OCI-LY7 (cell line): ENCODE results near the gene FRMD5. TPM values are rescaled to one million over a fixed set of nuclear protein-coding genes. Genes with fewer than 3 reads are reported as not detected.

Source experiments
- BruUV-seq: library from RNA; stranded (reverse); fragments of 400-500 nt; replicated peaks from 2 replicates; lab custom pipeline; 2021; lab: Mats Ljungman, UMichigan
- CTCF ChIA-PET: fragments of 300-600 bp; sonication (Branson Sonifier 250); formaldehyde crosslinking; loops from one replicate; lab custom pipeline; 2022; ENCODE audit warnings: antibody characterized with exemption; ENCODE audit not compliant: unreplicated experiment; lab: Charles Lee
- POLR2A ChIA-PET: fragments of 300-600 bp; sonication (Branson Sonifier 250); formaldehyde crosslinking; loops from one replicate; lab custom pipeline; 2022; ENCODE audit warnings: antibody characterized with exemption; lab: Charles Lee
- DNase-seq: peaks from one replicate; pipeline ENCODE4 v3.0.0-alpha.2; 2015; ENCODE audit warnings: low spot score
- H2AFZ ChIP-seq: fragments of 200-600 bp; sonication (generic), shearing (Covaris generic); 2 replicates; pipeline ENCODE4 v1.6.1; 2014; ENCODE audit warnings: mild to moderate bottlenecking, antibody characterized with exemption, low read length, moderate library complexity
- H3K27ac ChIP-seq: fragments of 200-600 bp; sonication (generic); 2 replicates; pipeline ENCODE4 v1.5.1; 2014; ENCODE audit warnings: mixed run types, low read depth, mild to moderate bottlenecking, moderate library complexity, low read length, inconsistent platforms; ENCODE audit not compliant: poor library complexity, severe bottlenecking
- H3K36me3 ChIP-seq: fragments of 200-600 bp; sonication (generic); 2 replicates; pipeline ENCODE4 v1.6.1; 2014; ENCODE audit warnings: mild to moderate bottlenecking, antibody characterized with exemption, low read length, moderate library complexity, mixed read lengths; ENCODE audit not compliant: insufficient read depth
- H3K4me1 ChIP-seq: fragments of 200-600 bp; sonication (generic); 2 replicates; pipeline ENCODE4 v1.5.1; 2014; ENCODE audit warnings: mild to moderate bottlenecking, low read length; ENCODE audit not compliant: insufficient read depth, poor library complexity, severe bottlenecking
- H3K4me2 ChIP-seq: fragments of 200-600 bp; sonication (generic); 2 replicates; pipeline ENCODE4 v1.6.1; 2014; ENCODE audit warnings: mild to moderate bottlenecking, low read length
- H3K4me3 ChIP-seq: fragments of 200-600 bp; sonication (generic); 2 replicates; pipeline ENCODE4 v1.5.1; 2014; ENCODE audit warnings: mild to moderate bottlenecking, low read depth, low read length; ENCODE audit not compliant: poor library complexity, severe bottlenecking
- H3K79me2 ChIP-seq: fragments of 200-600 bp; sonication (generic); 2 replicates; pipeline ENCODE4 v1.6.1; 2016; ENCODE audit warnings: low read depth, mild to moderate bottlenecking, low read length, moderate library complexity, mixed read lengths; ENCODE audit not compliant: insufficient read depth
- H3K9me2 ChIP-seq: fragments of 200-600 bp; sonication (generic); 2 replicates; pipeline ENCODE4 v1.6.1; 2016; ENCODE audit warnings: mild to moderate bottlenecking, low read length, mixed read lengths; ENCODE audit not compliant: insufficient read depth
- H3K9me3 ChIP-seq: fragments of 200-600 bp; sonication (generic); 2 replicates; pipeline ENCODE4 v1.6.1; 2014; ENCODE audit warnings: mild to moderate bottlenecking, mixed run types, low read length, mixed read lengths
- H4K20me1 ChIP-seq: fragments of 200-600 bp; sonication (generic); 2 replicates; pipeline ENCODE4 v1.6.1; 2014; ENCODE audit warnings: mild to moderate bottlenecking, antibody characterized with exemption, low read length, moderate library complexity, mixed read lengths; ENCODE audit not compliant: insufficient read depth
- CTCF ChIP-seq: fragments of 200-600 bp; sonication (generic); conservative IDR thresholded peaks from 2 replicates; pipeline ENCODE4 v1.5.1; 2014; ENCODE audit warnings: mild to moderate bottlenecking, antibody characterized with exemption, low read length, moderate library complexity, mixed read lengths
- EZH2phosphoT487 ChIP-seq: fragments of 200-600 bp; sonication (generic); IDR thresholded peaks from 2 replicates; pipeline ENCODE4 v1.6.1; 2018; ENCODE audit warnings: low read depth, borderline replicate concordance, mild to moderate bottlenecking, mixed run types, antibody characterized with exemption, low read length, moderate library complexity, mixed read lengths
- intact Hi-C: fragments of 100-400 bp; cut with micrococcal nuclease; formaldehyde crosslinking; loops from one replicate; pipeline ENCODE4 v1.10.0; 2022; ENCODE audit not compliant: unreplicated experiment
- total RNA-seq, 2 experiments: library from RNA; depleted of rRNA in 1 of 2; stranded (reverse); fragments of >200 nt in 1 of 2; shearing (Covaris generic) in 1 of 2; gene quantifications; 2 replicates each; pipeline ENCODE4 v1.2.3, GENCODE V29; 2014 to 2022

Gene FRMD5
- total RNA-seq, 2 experiments from 2014 or later = not detected

- no TSS peak for BruUV-seq
Observed at GRCh38 chr15:43879386-43880355, 315.4 kb downstream of the FRMD5 start.

GRCh38 chr15:43878446-43878845 is 316.6 kb downstream of the FRMD5 start:
- H3K79me2 ChIP-seq = no peaks in the 10 kb centered on the region
- BruUV-seq = no TSS peak

More at GRCh38 chr15:43879386-43880355, 315.4 kb downstream of the FRMD5 start:
- no peak for DNase-seq
- no peak overlapping the region for H2AFZ ChIP-seq
- H3K4me2 ChIP-seq = no peak overlapping the region
- CTCF ChIA-PET = no interaction called here
- intact Hi-C loops = no loop called here
- H3K4me3 ChIP-seq = no peak overlapping the region
- H4K20me1 ChIP-seq = no peaks in the 10 kb centered on the region
- POLR2A ChIA-PET = interaction anchor here (0.7 kb wide), 1 partner anchor 1907 kb away, joined by 5 read pairs; no protein-coding TSS in a partner anchor
- no peak for TF ChIP-seq CTCF
- TF ChIP-seq EZH2phosphoT487 = no peak
- no peaks in the 10 kb centered on the region for H3K79me2 ChIP-seq
- H3K4me1 ChIP-seq = no peaks in the 10 kb centered on the region
- H3K27ac ChIP-seq = no peak overlapping the region
- H3K9me2 ChIP-seq = no peaks in the 10 kb centered on the region
- no peaks in the 10 kb centered on the region for H3K9me3 ChIP-seq
- peaks cover 97% of the 10 kb centered on the region for H3K36me3 ChIP-seq

More at GRCh38 chr15:43878446-43878845, 316.6 kb downstream of the FRMD5 start:
- no peaks in the 10 kb centered on the region for H3K9me2 ChIP-seq
- H3K4me1 ChIP-seq = no peaks in the 10 kb centered on the region
- no peak overlapping the region for H3K4me2 ChIP-seq
- CTCF ChIA-PET = no interaction called here
- H3K36me3 ChIP-seq = peaks cover 97% of the 10 kb centered on the region
- no peaks in the 10 kb centered on the region for H3K9me3 ChIP-seq
- TF ChIP-seq EZH2phosphoT487 = no peak
- no peak for TF ChIP-seq CTCF
- POLR2A ChIA-PET = no interaction called here
- H2AFZ ChIP-seq = no peak overlapping the region
- no peak overlapping the region for H3K4me3 ChIP-seq
- intact Hi-C loops = no loop called here
- H4K20me1 ChIP-seq = no peaks in the 10 kb centered on the region
- no peak for DNase-seq
- no peak overlapping the region for H3K27ac ChIP-seq
